ENCODE measurements around the gene EPN2.

The EPN2 gene

GRCh38 chr17:19264268-19264667 lies 27.1 kb downstream of the EPN2 start:
- Histone ChIP-seq H3K27me3 (ENCODE audit: low read length) (no peaks in the 10 kb centered on the region), H3K4me2 (ENCODE audit: low read depth, low read length, poor library complexity, severe bottlenecking) (no peak overlapping the region)

GRCh38 chr17:19264681-19265080 lies 27.5 kb downstream of the EPN2 start:
- Histone ChIP-seq H3K4me2 (ENCODE audit: low read depth, low read length, poor library complexity, severe bottlenecking) (no peak overlapping the region), H2AFZ (ENCODE audit: low read depth, low read length, severe bottlenecking) (no peak overlapping the region), H3K27ac (ENCODE audit: low read depth, low read length) (no peak overlapping the region), H3K36me3 (ENCODE audit: low read length) (no peaks in the 10 kb centered on the region), H3K4me3 (ENCODE audit: insufficient read depth, low read length, poor library complexity, severe bottlenecking) (no peak overlapping the region), H3K79me2 (ENCODE audit: insufficient read depth, low read length) (no peaks in the 10 kb centered on the region), H3K27me3 (ENCODE audit: low read length) (no peaks in the 10 kb centered on the region), H3K9ac (ENCODE audit: low read length) (no peak overlapping the region), H3K9me2 (replicated peaks; ENCODE audit: insufficient read depth, low read length) (no peaks in the 10 kb centered on the region), H4K20me1 (ENCODE audit: low read depth, low read length) (no peaks in the 10 kb centered on the region), H3F3A (ENCODE audit: insufficient read depth) (no peaks in the 10 kb centered on the region), H3K9me3 (ENCODE audit: insufficient read depth, low read length) (no peaks in the 10 kb centered on the region)
- TF ChIP-seq EZH2phosphoT487 (conservative IDR thresholded peaks at IDR 0.05; ENCODE audit: low read length), result no peak
- TF ChIP-seq CTCF (IDR thresholded peaks at IDR 0.05; ENCODE audit: insufficient read depth, low read length, poor library complexity, severe bottlenecking), result no peak

More at GRCh38 chr17:19264268-19264667, 27.1 kb downstream of the EPN2 start:
- Histone ChIP-seq H3F3A (ENCODE audit: insufficient read depth) (no peaks in the 10 kb centered on the region), H4K20me1 (ENCODE audit: low read depth, low read length) (no peaks in the 10 kb centered on the region), H3K4me3 (ENCODE audit: insufficient read depth, low read length, poor library complexity, severe bottlenecking) (no peak overlapping the region), H3K9me3 (ENCODE audit: insufficient read depth, low read length) (no peaks in the 10 kb centered on the region), H3K27ac (ENCODE audit: low read depth, low read length) (no peak overlapping the region), H2AFZ (ENCODE audit: low read depth, low read length, severe bottlenecking) (no peak overlapping the region), H3K9me2 (replicated peaks; ENCODE audit: insufficient read depth, low read length) (no peaks in the 10 kb centered on the region), H3K9ac (ENCODE audit: low read length) (no peak overlapping the region), H3K36me3 (ENCODE audit: low read length) (no peaks in the 10 kb centered on the region), H3K79me2 (ENCODE audit: insufficient read depth, low read length) (no peaks in the 10 kb centered on the region)
- TF ChIP-seq EZH2phosphoT487 (conservative IDR thresholded peaks at IDR 0.05; ENCODE audit: low read length), result no peak
- TF ChIP-seq CTCF (IDR thresholded peaks at IDR 0.05; ENCODE audit: insufficient read depth, low read length, poor library complexity, severe bottlenecking), result no peak

- H3K27me3 ChIP-seq (ENCODE audit: low read length), result no peaks in the 10 kb centered on the region
- no peak overlapping the region for H3K9ac ChIP-seq (ENCODE audit: low read length)
Measured at GRCh38 chr17:19265755-19266154, 28.6 kb downstream of the EPN2 start.

More at GRCh38 chr17:19265755-19266154, 28.6 kb downstream of the EPN2 start:
- Histone ChIP-seq H4K20me1 (ENCODE audit: low read depth, low read length) (no peaks in the 10 kb centered on the region), H3K9me3 (ENCODE audit: insufficient read depth, low read length) (no peaks in the 10 kb centered on the region), H2AFZ (ENCODE audit: low read depth, low read length, severe bottlenecking) (no peak overlapping the region), H3K36me3 (ENCODE audit: low read length) (no peaks in the 10 kb centered on the region), H3F3A (ENCODE audit: insufficient read depth) (no peaks in the 10 kb centered on the region), H3K79me2 (ENCODE audit: insufficient read depth, low read length) (no peaks in the 10 kb centered on the region), H3K27ac (ENCODE audit: low read depth, low read length) (no peak overlapping the region), H3K4me2 (ENCODE audit: low read depth, low read length, poor library complexity, severe bottlenecking) (no peak overlapping the region), H3K9me2 (replicated peaks; ENCODE audit: insufficient read depth, low read length) (no peaks in the 10 kb centered on the region), H3K4me3 (ENCODE audit: insufficient read depth, low read length, poor library complexity, severe bottlenecking) (no peak overlapping the region)
- TF ChIP-seq CTCF (IDR thresholded peaks at IDR 0.05; ENCODE audit: insufficient read depth, low read length, poor library complexity, severe bottlenecking) (no peak), EZH2phosphoT487 (conservative IDR thresholded peaks at IDR 0.05; ENCODE audit: low read length) (no peak)

Measured in SU-DHL-6 (cell line).